GM10248 (cell line): ENCODE data around the gene TMEM270.
"Not testable (repeated sequence)": the region's sequence is repeated elsewhere in the genome, so short reads cannot be mapped to it uniquely, and the experiment has no call there.

Experiments used
- CTCF ChIA-PET: fragments of 300-600 bp; sonication (Branson Sonifier 250); formaldehyde crosslinking; extraction: SDS; loops from one replicate; lab custom pipeline; 2021; ENCODE audit warnings: antibody characterized with exemption; lab: Yijun Ruan, JAX
- POLR2A ChIA-PET: fragments of 350-650 bp; sonication (Branson Sonifier 250); formaldehyde crosslinking; extraction: SDS; loops from one replicate; lab custom pipeline; 2020; ENCODE audit warnings: antibody characterized with exemption; lab: Yijun Ruan, JAX
- DNase-seq: peaks from one replicate; pipeline ENCODE4 v3.0.0; 2012; ENCODE audit errors: extremely low spot score
- CTCF ChIP-seq: IDR thresholded peaks from 2 replicates; pipeline ENCODE4 v1.5.1; 2012; ENCODE audit warnings: mild to moderate bottlenecking, low read depth; ENCODE audit errors: extremely low read depth, missing control alignments, control extremely low read depth

The TMEM270 gene, protein sequence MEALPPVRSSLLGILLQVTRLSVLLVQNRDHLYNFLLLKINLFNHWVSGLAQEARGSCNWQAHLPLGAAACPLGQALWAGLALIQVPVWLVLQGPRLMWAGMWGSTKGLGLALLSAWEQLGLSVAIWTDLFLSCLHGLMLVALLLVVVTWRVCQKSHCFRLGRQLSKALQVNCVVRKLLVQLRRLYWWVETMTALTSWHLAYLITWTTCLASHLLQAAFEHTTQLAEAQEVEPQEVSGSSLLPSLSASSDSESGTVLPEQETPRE

DNA sequence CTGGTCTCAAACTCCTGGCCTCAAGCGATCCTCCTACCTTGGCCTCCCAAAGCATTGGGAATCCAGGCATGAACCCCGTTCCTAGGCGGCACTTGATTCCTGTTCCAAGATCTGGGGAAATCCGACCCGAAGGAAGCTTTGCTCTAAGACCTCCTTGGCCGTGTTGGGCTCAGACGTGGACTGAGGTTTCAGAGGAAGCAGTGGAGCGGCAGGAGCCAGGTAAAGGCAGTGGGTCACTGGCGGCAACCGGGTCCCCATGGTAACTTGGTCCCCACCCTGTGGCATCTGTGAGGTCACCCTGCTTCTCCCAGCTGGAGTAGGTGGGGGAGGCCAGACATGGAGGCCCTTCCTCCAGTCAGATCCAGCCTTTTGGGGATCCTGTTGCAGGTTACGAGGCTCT lies at the start of gene TMEM270:
Gene TMEM270, plus strand, starts transcription at position 301 of the 400 bp plus-strand sequence. Its CDS starts 36 bp downstream, at position 337.
- POLR2A ChIA-PET = no interaction called here
- TF ChIP-seq CTCF = no peak
- DNase-seq = no peak
- CTCF ChIA-PET = interaction anchor here (1.1 kb wide), 1 partner anchor 49 kb away, joined by 3 read pairs; no protein-coding TSS in a partner anchor

DNA sequence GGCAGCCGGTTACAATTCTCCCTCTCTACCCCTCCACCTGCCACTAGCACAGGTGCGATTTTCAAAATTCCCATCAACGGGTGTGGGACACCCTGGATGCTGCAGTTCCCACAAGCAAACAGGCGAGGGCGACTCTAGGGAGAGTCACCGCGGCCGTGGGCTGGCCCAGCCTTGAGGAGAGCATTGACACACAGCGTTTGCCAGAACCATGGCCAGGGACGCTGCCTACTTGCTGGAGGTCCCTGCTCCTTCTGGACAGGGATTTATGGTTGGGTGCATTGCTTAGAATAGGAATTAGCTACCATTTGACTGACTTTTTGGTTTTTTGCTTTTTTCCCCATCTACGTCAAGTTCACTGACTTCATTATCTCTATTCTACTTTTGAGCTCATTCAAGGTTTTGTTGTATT lies 49.2 kb upstream of the TMEM270 start:
- ChIA-PET POLR2A (no interaction called here), CTCF (interaction anchor here (1.0 to 2.7 kb wide), 9 partner anchors 11 to 52 kb away, joined by 3 to 27 read pairs (median 4); partner anchors contain the start of genes METTL27 and TMEM270)
- peak; percentile 73 for TF ChIP-seq CTCF
- peak; percentile 76 for DNase-seq

GRCh38 chr7:73812996-73813395 lies 48.0 kb upstream of the TMEM270 start:
- ChIA-PET POLR2A (no interaction called here), CTCF (interaction anchor here (1.6 to 2.7 kb wide), 2 partner anchors 10 to 43 kb away, joined by 6 to 27 read pairs; no protein-coding TSS in a partner anchor)
- TF ChIP-seq CTCF = no peak
- DNase-seq = no peak

- ChIA-PET POLR2A (no interaction called here), CTCF (interaction anchor here (1.3 to 3.5 kb wide), 5 partner anchors 8 to 212 kb away, joined by 3 to 12 read pairs (median 6); no protein-coding TSS in a partner anchor)
- no peak for DNase-seq
- no peak for TF ChIP-seq CTCF
Observed at GRCh38 chr7:73815436-73815835, 45.5 kb upstream of the TMEM270 start.

DNA sequence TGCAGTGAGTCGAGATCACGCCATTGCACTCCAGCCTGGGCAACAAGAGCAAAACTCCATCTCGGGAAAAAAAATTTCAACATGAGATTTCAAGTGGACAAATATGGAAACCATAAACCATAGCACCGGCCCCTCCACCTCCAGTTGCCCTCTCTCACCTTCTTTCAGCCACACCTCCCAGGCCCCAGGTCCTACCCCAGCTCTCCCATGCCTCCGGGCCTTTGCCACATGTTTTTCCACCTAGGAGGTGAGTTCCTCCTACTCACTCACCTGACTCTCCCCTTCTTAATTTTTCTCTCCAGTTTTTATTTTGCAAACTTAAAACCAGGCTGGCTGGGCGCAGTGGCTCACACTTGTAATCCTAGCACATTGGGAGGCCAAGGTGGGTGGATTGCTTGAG lies 43.8 kb upstream of the TMEM270 start:
- CTCF ChIA-PET = interaction anchor here (3.5 kb wide), 1 partner anchor 10 kb away, joined by 12 read pairs; no protein-coding TSS in a partner anchor
- TF ChIP-seq CTCF = no peak
- POLR2A ChIA-PET = no interaction called here
- no peak for DNase-seq

- ChIA-PET POLR2A (no interaction called here), CTCF (no interaction called here)
- no peak for TF ChIP-seq CTCF
- DNase-seq = no peak
Observed at GRCh38 chr7:73820013-73820412, 40.9 kb upstream of the TMEM270 start.

- POLR2A ChIA-PET = not testable (repeated sequence)
Observed at GRCh38 chr7:73821597-73822285, 39.2 kb upstream of the TMEM270 start.

More at GRCh38 chr7:73821597-73822285, 39.2 kb upstream of the TMEM270 start:
- peak; percentile 2 for DNase-seq
- CTCF ChIA-PET = not testable (repeated sequence)
